Activated CD4-positive, CD25-positive, alpha-beta regulatory T cell treated with anti-CD3 and anti-CD28 coated beads, Interleukin-2, amount 50 U/mL, for 72 hours (primary cell): Measurements from ENCODE around the gene C1orf159.

Experiments used
- DNase-seq: peaks from one replicate; pipeline ENCODE4 v3.0.0; 2021

The C1orf159 gene

DNA sequence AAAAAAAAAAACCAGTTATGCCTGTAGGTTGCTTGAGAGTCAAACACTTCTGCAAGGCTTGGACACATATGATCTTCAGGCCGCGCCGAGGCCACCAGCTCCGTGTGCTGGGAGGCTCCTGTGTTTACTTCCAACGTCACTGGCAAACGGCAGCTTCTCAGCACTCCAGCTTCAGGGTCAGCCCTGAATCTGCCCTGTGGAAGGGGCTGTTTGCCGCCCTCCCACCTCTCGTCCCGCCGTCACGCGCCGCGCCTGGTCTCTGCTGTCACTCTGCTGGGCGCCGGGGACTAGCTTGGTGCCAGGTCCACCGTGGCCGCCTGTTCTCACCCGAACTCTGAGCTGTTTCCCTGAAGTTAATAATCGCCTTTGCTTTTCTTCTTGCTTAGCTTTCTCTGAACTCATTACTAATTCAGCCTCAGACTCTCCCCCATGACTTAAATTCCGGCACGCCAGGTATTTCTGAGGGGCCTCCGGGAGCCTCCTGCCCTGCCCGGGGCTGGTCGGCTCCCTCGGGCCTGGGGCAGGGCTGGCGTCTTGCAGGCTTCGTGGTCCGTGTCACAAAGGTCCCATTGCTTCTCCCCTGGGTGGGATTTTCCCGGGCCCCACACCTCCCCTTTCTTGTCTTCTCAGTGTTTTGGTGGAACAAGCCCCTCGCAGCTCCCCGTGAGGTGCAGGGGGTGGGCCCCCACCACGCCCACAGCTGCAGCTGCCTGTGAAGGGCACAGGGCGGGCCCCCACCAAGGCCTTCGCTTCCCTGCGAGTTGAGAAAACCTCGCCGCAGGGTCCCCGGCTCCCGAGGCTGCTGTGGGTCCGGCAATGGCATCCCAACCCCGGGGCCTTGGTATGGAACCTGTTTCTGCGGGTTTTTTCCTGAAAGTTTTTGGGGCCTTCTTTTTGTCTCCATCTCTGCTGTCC, 14.6 kb upstream of the C1orf159 start:
- no peak for DNase-seq

DNA sequence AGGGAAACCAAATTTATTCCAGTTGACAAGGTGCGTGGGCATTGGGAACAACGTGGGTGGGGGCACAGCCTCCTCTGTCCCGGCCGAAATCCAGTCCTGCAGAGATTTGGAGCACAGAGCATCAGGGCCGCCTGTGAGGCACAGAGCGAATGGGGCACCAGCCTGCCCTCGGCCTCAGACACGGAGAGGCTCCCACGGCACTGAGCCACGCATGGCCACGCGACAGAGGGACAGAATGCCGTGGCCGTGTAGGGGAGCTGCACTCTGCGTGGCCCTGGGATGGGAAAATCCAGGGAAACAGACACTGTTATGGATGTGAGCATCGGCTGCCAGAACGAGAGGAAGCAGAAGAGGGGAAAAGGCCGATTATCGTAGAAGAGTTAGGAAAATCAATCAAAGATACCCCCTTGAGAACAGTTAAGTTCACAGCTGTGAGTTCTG, 13.5 kb upstream of the C1orf159 start:
- DNase-seq = no peak

DNA sequence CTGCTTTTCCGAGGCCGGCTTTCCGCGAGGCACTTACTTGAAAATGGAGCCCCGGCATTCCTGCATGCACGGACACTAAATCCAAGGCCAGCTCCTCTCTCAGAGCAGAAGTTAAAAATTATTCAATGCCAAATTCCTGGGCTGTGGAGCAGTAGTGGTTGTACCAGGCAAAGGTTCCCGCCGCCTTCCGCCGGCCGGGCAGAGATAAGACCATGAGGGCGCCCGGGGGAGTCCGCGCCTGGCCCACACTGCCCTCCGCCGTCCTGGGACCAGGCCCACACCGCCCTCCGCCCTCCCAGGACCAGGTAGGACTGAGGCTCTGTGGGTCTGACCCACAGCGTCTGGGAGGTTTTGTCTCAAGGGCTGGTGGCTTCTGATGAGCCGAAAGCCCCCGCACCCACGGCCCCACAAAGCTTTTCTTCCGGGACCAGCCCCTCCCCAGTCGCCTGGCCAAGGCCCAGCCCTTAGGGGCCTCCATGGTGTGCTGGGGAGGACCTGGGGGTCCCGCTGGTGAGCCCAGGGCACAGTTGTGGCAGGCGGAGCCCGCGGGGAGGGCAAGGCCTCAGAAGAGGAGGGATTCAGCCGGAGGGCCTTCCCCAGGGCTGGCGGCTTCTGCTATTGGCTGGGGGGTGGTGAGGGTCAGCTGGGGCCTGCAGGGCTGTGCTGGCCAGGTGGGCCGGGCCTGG, 12.7 kb upstream of the C1orf159 start:
- DNase-seq = no peak

DNA sequence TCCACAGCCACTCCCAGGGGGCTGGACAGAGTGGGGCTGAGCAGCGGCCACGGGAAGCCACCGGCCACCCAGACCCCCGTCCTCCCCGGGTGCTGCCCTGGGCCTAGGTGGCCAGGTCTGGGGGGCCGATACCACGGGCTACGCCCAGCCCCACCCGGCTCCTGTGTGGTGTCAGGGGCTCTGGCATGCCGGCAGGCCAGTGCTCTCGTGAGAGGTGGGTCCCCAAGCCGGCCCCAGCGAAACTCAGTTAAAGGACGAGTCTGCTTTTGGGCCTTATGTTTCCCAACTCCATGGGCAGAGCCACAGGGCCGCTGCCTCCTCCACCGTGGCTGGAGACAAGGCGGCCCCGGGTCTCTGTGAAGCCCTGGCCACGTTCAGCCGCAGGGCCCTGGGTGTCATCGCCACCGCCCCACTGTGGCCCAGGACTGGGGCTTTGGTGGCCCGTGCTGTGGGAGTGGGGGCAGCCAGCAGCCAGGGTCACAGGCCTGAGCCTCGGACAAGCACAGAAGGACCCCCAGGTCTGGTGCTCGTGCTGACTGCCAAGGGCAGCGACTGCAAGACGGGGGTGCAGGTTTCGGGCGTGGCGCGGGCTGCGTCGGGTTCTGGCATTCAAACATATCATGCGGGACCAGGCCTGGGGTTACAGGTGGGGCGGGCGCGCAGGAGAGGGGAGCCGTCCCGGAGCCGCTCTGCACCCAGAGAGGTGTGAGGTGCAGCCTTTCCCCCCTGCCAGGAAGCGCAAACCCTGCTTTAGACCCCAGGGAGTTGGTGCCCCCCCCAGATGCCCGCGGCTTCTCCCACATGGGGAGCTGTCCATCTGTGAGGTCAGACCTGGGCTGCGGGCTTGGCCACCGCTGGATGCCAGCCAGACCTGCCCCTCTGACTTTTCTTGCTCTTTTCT, 11.9 kb upstream of the C1orf159 start:
- DNase-seq = no peak

DNA sequence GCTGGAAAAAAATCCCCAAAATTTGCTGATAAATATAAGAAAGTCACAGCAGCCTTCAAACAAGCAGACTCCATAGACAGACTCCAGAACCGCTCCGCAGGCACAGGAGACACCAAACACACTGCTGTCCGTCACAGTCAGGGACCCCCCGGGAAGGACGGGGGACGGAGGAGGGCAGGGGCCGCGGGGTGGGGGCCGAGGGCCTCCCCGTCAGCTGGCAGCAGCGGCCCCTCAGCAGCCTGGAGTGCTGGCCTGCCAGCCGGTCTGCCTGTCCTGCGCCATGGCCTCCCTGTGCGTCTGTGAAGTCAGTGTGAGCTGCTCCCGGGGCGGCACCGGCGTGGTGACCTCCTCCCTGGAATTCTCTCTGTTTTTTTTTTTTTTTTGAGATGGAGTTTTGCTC, 10.1 kb upstream of the C1orf159 start:
- DNase-seq = no peak

DNA sequence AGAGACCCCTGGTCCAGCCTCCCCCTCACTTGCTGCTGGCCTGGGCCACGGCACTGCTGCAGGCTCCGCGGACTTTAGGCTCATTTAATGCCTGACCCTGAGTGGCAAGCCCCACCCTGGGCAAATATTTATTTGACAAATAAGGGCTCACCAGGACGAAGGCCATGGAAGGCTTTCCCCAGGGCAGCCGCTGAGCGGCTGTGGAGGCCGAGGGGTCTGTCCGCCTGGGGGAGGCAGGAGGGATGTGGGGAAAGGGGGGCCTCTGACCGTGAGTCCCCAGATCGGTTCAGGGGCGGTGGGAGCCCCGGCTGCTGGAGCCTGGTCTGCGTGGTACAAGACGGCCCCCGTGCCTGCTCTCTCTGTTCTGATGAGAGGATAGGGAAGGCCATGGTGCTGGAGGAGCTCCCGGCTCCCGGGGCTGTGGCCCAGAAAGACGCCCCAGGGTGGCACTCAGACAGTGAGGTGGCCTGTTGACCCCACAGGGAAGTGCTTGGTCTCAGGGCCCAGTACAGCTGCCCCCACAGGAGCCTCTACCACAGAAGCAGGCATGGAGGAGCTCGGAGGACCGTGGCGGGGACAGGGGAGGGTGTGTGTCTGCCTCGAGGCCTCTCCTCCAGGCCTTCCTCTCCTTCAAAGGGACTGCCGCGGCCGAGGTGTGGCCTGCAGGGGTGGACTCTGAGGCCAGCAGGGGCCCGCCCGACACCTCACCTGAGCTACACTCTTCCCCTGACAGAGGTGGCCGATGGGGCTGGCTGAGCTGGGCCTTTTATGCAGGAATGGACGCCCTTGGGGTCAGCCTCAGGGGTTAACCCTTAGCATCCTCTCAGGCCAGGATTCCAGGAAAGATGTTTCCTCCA, 9.1 kb upstream of the C1orf159 start:
- no peak for DNase-seq

DNA sequence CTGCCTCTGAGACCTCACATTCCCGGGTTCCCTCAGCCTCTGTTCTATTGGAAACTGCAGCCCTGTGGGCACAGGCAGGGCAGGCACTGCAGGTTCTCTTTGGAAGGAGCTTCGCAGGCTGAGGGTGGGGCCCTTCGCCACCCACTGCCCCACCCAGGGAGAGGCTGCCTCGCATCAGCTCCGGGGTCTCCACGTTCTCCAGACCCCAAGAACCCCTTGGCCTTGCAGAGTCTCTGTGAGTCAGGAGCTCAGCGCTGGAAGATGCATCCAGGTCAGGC, 8.6 kb upstream of the C1orf159 start:
- no peak for DNase-seq

DNA sequence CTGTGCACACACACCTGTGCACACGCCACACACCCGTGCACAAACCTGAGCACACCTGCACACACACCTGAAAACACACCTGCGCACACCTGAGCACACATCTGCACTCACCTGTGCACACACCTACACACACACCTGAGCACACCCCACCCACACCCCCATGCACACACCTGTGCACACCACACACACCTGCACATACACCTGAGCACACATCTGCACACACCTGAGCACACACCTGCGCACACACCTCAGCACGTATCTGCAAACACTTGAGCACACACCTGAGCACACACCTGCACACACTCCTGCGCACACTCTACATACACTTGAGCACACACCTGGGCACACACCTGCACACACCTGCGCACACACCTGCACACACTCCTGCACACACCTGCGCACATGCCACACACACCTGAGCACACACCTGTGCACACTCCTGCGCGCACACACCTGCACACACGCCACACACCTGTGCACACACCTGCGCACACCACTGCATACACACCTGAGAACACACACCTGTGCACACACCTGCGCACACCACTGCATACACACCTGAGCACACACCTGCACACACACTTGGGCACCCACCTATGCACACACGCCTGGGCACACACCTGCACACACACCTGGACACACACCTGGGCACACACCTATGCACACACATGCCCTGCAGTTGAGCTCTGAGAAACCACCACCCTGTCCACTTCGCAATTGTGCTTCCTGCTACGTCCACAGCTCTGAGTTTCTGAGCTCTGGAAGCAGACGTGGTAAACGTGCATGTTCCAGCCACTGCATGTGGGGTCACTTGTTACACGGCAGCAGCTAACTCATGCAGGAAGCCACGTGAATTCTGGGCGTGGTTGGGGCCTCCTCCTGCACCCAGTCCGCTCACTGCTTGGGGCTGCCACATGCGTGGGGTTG, 8.0 kb upstream of the C1orf159 start:
- no peak for DNase-seq

DNA sequence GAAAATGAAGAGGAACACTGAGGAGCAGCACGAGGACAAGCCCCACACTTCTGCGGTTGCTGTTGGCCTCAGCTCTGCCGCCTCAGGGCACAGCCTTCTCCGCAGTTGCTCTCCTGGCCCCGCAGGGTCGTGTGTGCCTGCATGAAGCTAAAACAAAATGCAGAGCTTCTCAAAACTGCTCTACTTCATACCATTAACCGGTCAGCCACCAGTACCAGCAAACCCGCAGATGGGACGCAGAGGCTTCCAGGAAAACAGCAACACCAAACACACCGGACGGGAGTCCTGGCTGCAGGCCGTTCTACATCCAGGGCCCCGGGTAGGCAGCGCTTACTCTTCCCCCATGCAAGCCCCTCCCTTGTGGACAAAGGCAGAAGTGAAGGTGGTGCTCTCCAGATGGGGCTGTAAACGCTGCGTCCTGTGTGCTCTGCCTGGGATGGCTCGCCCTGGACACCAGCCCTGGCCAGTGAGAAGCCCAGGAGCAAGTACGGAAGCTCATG, 7.1 kb upstream of the C1orf159 start:
- DNase-seq = no peak

DNA sequence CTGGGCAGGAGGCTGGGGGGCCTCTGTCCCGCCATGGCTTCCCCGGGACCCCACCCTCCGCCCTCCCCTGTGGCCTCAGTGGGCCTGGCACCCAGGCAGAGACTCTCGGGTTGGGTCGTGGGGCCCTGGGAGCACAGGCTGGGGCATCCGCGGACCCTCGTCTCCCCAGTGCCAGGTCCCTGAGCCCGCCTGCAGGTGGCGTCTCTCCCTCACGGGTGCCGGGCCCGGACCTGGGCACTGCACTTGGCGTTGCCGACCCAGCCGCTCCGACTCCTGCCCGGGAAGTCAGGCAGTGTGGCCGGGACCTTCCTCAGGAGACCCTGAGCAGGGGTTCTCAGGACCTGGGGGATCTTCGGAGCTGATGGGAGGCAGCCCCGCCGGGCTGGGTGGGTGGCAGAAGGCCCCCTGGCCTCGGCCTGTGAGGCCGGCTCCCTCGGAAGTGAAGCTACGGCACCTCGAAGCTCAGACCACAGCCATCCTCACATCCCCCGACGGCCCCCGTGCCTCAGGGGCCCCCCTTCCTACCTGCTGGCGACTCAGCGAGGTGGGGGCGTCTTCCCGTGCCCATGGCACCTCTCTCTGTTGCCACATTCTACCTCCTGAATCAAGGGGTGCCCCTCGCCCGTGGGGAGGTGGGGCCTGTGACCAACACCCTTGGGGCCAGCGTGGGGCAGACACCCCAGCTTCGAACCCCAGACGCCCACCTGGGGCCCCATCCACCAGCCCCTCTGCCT, 6.4 kb upstream of the C1orf159 start:
- peak; percentile 89 for DNase-seq

DNA sequence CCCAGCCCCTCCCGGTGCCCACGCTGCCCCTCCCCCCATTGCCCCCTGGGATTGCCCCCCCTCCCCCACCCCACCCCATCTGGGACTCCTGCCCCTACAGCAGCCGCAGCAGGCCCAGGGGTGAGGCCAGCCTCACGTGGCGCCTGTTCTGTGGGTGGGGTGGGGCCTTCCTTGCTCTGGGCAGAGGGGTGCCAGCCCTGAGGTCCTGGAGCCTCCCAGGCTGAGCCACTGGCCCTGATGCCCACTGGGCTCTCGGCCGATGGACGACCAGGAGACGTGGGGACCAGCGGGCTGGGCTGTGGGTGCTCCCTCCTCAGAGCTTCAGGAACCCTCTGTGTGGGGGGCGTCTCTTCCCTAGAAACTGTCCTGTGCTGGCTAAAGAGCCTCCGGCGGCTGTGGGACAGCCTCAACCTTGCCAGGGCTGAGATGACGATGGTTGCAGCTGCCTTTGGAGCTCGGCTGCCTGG, 5.8 kb upstream of the C1orf159 start:
- DNase-seq = no peak

DNA sequence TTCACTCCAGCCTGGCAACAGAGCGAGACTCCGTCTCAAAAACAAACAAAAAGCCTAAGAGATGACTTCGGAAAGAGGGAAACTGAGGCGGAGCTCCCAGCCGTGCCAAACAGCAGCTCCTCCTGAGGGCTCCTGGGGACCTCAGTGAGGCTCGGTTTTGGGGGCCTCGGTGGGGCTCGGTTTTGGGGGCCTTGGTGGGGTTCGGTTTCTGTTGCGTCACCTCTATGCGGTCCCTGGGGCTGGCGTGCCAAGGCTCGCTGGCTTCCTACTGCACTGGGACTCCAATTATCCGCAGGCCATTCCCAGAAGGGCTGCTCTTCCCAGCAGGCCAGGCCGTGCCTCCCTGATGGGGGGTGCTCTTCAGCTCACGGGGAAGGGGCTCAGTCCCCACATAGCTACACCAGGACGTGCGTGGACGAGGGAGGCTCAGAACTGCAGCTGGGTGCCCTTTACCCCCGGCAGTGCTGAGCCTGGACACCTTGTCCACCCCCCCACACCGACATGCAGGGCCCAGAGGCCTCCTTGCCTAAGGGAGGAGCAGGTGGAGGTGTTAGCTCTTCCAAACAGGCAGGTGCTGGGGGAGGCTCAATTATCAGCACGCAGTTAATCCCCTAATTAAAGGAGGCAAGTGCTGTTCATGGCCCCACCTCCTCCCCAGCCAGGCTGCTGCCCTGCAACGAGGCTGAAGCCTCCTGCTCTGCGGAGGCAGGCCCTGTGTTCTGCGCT, 5.1 kb upstream of the C1orf159 start:
- no peak for DNase-seq

DNA sequence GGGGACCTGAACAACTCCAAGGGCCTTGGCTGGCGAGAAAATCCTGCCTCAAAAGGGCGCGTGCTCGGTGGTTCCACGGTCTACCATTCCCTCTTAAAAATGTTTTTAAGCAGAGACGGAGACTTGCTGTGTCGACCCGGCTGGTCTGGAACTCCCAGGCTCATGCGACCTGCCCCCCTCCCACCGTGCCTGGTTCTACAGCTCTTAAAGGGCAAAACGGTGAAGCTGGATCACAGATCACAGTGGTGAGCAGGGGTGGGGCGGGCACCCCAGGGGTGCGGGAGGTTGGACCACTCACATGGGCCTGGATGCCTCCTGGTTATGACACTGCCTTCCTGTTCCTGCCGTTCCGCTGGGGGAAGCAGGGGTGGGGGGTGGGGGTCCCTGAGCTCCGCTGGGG, 4.2 kb upstream of the C1orf159 start:
- DNase-seq = peak; percentile 20

DNA sequence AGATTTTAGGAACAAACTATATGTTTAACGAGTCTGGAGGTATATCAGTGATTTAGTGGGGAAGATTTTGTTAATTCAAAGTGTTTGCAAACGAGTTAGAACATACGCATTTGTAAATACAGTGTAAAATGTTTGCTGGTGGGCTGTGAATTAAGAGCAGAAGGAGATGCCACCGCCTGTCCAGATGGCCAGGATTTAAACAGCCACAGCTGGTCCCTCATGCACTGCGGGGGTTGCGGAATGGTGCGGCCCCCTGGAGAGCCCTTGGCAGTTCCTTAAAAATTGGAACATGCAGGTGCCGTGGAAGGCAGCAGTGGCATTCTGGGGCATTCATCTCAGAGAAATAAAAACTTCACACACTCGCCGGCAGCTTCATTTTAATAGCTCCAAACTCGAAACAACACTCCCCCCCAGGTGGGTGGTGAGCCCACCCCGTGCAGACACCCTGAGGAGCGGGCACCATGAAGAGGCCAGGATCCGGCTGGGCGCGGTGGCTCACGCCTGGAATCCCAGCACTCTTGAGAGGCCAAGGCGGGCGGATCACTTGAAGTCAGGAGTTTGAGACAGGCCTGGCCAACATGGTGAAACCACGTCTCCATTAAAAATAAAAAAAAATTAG, 3.5 kb upstream of the C1orf159 start:
- peak; percentile 8 for DNase-seq

DNA sequence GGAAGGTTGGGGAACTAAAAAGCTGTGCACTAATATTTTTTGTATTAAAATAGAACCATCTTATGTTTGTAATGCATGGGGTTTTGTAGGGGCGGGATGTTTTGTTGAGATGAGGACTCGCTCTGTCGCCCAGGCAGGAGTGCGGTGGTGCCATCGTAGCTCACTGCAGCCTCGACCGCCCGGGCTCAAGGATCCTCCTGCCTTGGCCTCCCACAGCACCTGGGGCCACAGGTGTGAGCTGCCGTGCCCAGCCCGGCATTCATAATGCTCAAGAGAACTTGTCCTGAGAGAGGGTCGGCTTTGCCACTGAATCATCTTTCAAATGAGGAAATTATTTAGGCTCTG, 3.0 kb upstream of the C1orf159 start:
- peak; percentile 23 for DNase-seq

DNA sequence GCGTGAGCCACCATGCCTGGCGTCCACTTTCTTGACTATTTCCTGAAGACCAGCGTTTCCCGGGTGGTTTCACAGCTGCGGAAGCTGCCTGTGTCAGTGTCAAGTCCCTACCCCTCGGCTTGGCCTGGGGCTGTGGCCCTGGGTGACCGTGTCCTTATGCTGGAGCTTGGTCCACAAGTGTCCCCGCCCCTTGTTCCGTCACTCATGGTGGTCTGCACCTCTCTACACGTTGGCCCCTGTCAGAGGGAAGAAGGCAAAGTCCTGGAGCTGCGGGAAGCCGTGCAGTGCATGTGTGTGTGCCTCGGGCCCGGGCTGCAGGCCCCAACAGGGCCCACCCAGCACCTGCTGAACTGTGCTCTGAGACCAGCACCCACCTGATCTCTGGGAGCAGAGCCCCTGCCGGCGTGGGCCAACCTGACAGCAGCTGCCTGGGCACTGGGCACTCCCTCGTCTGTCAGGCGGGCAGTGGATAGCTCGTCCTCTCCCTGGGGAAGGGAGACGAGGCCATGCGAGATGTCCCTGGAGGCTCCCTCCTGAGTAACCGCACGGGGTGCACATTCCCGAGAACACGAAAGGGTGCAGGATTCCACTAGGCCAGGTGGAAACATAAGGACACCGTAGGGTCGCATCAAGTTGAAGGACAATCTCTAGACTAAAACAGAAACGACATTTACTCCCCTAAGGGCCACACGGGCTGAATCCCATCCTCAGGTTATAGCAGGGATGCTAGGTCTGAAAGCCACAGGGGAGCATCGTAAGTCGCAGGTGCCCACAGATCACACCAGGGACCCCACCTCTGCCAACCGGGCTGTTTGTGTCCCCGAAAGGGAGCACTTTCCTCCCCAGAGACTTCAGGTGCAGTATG, 2.4 kb upstream of the C1orf159 start:
- DNase-seq = peak; percentile 22

DNA sequence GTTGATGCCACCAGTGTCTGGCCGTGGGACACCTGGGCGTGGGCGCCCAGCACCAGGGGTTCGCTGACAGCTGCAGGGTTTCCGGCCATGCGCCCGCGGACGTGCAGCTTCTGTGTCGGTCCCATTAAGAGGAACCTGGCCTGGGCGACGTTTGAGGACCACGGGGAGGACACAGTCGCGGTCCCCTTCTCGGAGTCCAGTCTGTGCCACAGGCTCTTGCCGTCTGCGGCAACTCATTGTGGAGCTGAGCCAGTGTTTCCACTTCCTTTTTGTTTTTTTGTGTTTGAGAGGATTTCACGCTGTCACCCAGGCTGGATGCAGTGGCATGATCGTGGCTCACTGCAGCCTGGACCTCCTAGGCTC, 1.6 kb upstream of the C1orf159 start:
- DNase-seq = no peak
